Adipose tissue (tissue), 3 donors: ENCODE data around the gene MTFR1L. TPM values are rescaled to one million over a fixed set of nuclear protein-coding genes. Genes with fewer than 3 reads are reported as not detected.

Source experiments
- polyA plus RNA-seq, 3 donors: library from polyadenylated mRNA; stranded (reverse); fragments of 200-250 nt; gene quantifications; one replicate each; pipeline ENCODE4 v1.2.3, GENCODE V29; 2013
- donor health status: healthy with polysubstance abuse.
- donor health status: Bipolar disorder and iron deficiency.
- donor health status: healthy.

Gene MTFR1L
- polyA plus RNA-seq, 3 donors, result 28.7 to 52.7 (median 49.7) TPM

Other genes starting within 250 kb of the MTFR1L start
- gene MAN1C1, start 203.2 kb upstream of the MTFR1L start, polyA plus RNA-seq, result 10 to 100 TPM in 2 of 3 donors, 1 to 10 TPM in 1; 3.1 to 18.2 (median 12.4) TPM
- gene SELENON, start 19.8 kb upstream of the MTFR1L start, polyA plus RNA-seq, result 10 to 100 TPM; 24.6 to 69.7 (median 63.8) TPM
- gene AUNIP, start 39.5 kb downstream of the MTFR1L start, polyA plus RNA-seq, result under 1 TPM; 0.08 to 0.34 (median 0.22) TPM
- 1 to 10 TPM; 2.5 to 3.5 (median 2.9) TPM for gene PAQR7, start 55.8 kb downstream of the MTFR1L start, polyA plus RNA-seq
- 10 to 100 TPM in 2 of 3 donors, 1 to 10 TPM in 1; 9.8 to 46.1 (median 23.4) TPM for gene STMN1, start 86.5 kb downstream of the MTFR1L start, polyA plus RNA-seq
- gene PAFAH2, start 178.1 kb downstream of the MTFR1L start, polyA plus RNA-seq, result 1 to 10 TPM; 4.3 to 9.8 (median 4.9) TPM
- gene EXTL1, start 201.8 kb downstream of the MTFR1L start, polyA plus RNA-seq, result under 1 TPM; 0.04 to 0.34 (median 0.09) TPM
- 10 to 100 TPM in 1 of 3 donors, under 1 TPM in 1, not detected in 1; 0.07 to 99.7 TPM for gene SLC30A2, start 226.2 kb downstream of the MTFR1L start, polyA plus RNA-seq
- gene TRIM63, start 247.7 kb downstream of the MTFR1L start, polyA plus RNA-seq, result under 1 TPM; 0.11 to 0.67 (median 0.12) TPM